ENCODE results near the gene TNNT1.

The TNNT1 gene

GRCh38 chr19:55116232-55116858 lies 32.7 kb downstream of the TNNT1 start (continued):
- TF ChIP-seq ZNF335 (tag by site-specific recombination; conservative IDR thresholded peaks at IDR 0.05) (0 out of 2 replicates have a peak, but pooled peaks have one; percentile 37), ZNF37A (tag by site-specific recombination; IDR thresholded peaks at IDR 0.05) (no peak), ZNF416 (tag by site-specific recombination; IDR thresholded peaks at IDR 0.05) (no peak), ZNF843 (tag by site-specific recombination; IDR thresholded peaks at IDR 0.05) (no peak), FEZF1 (tag by site-specific recombination; IDR thresholded peaks at IDR 0.05) (0 out of 2 replicates have a peak, but pooled peaks have one; percentile 33), ZNF366 (tag by site-specific recombination; conservative IDR thresholded peaks at IDR 0.05) (peak; percentile 70; the same call in 1 of the 2 replicates), ZNF501 (tag by site-specific recombination; IDR thresholded peaks at IDR 0.05) (0 out of 2 replicates have a peak, but pooled peaks have one; percentile 34), ZBTB20 (tag by site-specific recombination; IDR thresholded peaks at IDR 0.05) (peak; percentile 57; the same call in 1 of the 2 replicates)

DNA sequence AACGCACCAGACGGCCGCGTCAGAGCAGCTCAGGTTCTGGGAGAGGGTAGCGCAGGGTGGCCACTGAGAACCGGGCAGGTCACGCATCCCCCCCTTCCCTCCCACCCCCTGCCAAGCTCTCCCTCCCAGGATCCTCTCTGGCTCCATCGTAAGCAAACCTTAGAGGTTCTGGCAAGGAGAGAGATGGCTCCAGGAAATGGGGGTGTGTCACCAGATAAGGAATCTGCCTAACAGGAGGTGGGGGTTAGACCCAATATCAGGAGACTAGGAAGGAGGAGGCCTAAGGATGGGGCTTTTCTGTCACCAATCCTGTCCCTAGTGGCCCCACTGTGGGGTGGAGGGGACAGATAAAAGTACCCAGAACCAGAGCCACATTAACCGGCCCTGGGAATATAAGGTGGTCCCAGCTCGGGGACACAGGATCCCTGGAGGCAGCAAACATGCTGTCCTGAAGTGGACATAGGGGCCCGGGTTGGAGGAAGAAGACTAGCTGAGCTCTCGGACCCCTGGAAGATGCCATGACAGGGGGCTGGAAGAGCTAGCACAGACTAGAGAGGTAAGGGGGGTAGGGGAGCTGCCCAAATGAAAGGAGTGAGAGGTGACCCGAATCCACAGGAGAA lies 33.5 kb downstream of the TNNT1 start:
- Histone ChIP-seq H3K27ac (ENCODE audit: extremely low read depth, low read depth, low read length) (peak overlapping the region; percentile 22; the same call in 1 of the 2 replicates), H3K36me3 (ENCODE audit: control insufficient read depth in 2 of 2, insufficient read depth in 1 of 2, low read length in 2 of 2) (peaks cover 0 to 15% of the 10 kb centered on the region in 2 experiments; a peak in 2 of 3 replicates), H3K4me3 (ENCODE audit: low read depth, low read length) (peak overlapping the region; percentile 78), H3K9me3 (ENCODE audit: control insufficient read depth, insufficient read depth, low read depth, low read length) (no peaks in the 10 kb centered on the region), H3K4me1 (ENCODE audit: control insufficient read depth, insufficient read depth, low read length) (peaks cover 18% of the 10 kb centered on the region)
- CTCF ChIA-PET, result interaction anchor here (1.1 to 4.6 kb wide), 2 partner anchors 18 to 27 kb away, joined by 4 to 26 read pairs; no protein-coding TSS in a partner anchor
- TF ChIP-seq ZNF660 (tag by site-specific recombination; IDR thresholded peaks at IDR 0.05) (no peak), ZNF391 (tag by site-specific recombination; IDR thresholded peaks at IDR 0.05; ENCODE audit: borderline replicate concordance, low read depth) (no peak), IKZF3 (tag by site-specific recombination; IDR thresholded peaks at IDR 0.05) (no peak), ZFP37 (tag by site-specific recombination; IDR thresholded peaks at IDR 0.05) (no peak)
- TF ChIP-seq, protein P1, sequence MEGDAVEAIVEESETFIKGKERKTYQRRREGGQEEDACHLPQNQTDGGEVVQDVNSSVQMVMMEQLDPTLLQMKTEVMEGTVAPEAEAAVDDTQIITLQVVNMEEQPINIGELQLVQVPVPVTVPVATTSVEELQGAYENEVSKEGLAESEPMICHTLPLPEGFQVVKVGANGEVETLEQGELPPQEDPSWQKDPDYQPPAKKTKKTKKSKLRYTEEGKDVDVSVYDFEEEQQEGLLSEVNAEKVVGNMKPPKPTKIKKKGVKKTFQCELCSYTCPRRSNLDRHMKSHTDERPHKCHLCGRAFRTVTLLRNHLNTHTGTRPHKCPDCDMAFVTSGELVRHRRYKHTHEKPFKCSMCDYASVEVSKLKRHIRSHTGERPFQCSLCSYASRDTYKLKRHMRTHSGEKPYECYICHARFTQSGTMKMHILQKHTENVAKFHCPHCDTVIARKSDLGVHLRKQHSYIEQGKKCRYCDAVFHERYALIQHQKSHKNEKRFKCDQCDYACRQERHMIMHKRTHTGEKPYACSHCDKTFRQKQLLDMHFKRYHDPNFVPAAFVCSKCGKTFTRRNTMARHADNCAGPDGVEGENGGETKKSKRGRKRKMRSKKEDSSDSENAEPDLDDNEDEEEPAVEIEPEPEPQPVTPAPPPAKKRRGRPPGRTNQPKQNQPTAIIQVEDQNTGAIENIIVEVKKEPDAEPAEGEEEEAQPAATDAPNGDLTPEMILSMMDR (tag by site-specific recombination; IDR thresholded peaks at IDR 0.05), result no peak
- POLR2A ChIA-PET, result interaction anchor here (1.1 to 1.5 kb wide), 2 partner anchors 46 to 484 kb away, joined by 4 to 5 read pairs; partner anchors contain the start of gene FIZ1

DNA sequence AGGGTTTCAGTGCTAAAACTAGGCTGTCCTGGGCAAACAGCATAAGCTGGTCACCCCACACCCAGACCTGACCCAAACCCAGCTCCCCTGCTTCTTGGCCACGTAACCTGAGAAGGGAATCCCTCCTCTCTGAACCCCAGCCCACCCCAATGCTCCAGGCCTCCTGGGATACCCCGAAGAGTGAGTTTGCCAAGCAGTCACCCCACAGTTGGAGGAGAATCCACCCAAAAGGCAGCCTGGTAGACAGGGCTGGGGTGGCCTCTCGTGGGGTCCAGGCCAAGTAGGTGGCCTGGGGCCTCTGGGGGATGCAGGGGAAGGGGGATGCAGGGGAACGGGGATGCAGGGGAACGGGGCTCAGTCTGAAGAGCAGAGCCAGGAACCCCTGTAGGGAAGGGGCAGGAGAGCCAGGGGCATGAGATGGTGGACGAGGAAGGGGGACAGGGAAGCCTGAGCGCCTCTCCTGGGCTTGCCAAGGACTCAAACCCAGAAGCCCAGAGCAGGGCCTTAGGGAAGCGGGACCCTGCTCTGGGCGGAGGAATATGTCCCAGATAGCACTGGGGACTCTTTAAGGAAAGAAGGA lies 34.4 kb downstream of the TNNT1 start:
- H3K36me3 ChIP-seq (ENCODE audit: control insufficient read depth in 2 of 2, insufficient read depth in 1 of 2, low read length in 2 of 2), result peaks cover 0 to 24% of the 10 kb centered on the region in 2 experiments; a peak in 2 of 3 replicates
- no peaks in the 10 kb centered on the region for H3K9me3 ChIP-seq (ENCODE audit: control insufficient read depth, insufficient read depth, low read depth, low read length)
- ChIA-PET CTCF (interaction anchor here (0.9 to 4.6 kb wide), 4 partner anchors 18 to 145 kb away, joined by 3 to 26 read pairs (median 6); no protein-coding TSS in a partner anchor), POLR2A (interaction anchor here (1.5 kb wide), 1 partner anchor 46 kb away, joined by 4 read pairs; no protein-coding TSS in a partner anchor)
- H3K27ac ChIP-seq (ENCODE audit: extremely low read depth, low read depth, low read length), result no peak overlapping the region
- peaks cover 18% of the 10 kb centered on the region for H3K4me1 ChIP-seq (ENCODE audit: control insufficient read depth, insufficient read depth, low read length)
- no peak overlapping the region for H3K4me3 ChIP-seq (ENCODE audit: low read depth, low read length)
- TF ChIP-seq ZBTB10 (tag by site-specific recombination; IDR thresholded peaks at IDR 0.05) (0 out of 2 replicates have a peak, but pooled peaks have one; percentile 33), HOXA7 (CRISPR knock-in tag; IDR thresholded peaks at IDR 0.05; ENCODE audit: borderline replicate concordance) (no peak)
